MCF 10A (cell line): Measurements from ENCODE around the gene LPP. TPM values are rescaled to one million over a fixed set of nuclear protein-coding genes. Genes with fewer than 3 reads are reported as not detected.

Source experiments
- BruUV-seq: library from RNA; stranded (reverse); fragments of 400-500 nt; replicated peaks from 2 replicates; lab custom pipeline; 2021; lab: Mats Ljungman, UMichigan
- CTCF ChIA-PET: fragments of 300-600 bp; sonication (Branson Sonifier 250); formaldehyde crosslinking; extraction: SDS; loops from one replicate; lab custom pipeline; 2021; ENCODE audit warnings: antibody characterized with exemption, inconsistent platforms; lab: Yijun Ruan, JAX
- POLR2A ChIA-PET: fragments of 300-600, 350-650 bp; sonication (Branson Sonifier 250); formaldehyde crosslinking; extraction: SDS; loops from one replicate; lab custom pipeline; 2020; ENCODE audit warnings: antibody characterized with exemption, inconsistent platforms; lab: Yijun Ruan, JAX
- DNase-seq: peaks from one replicate; pipeline ENCODE4 v3.0.0-alpha.2; 2018; ENCODE audit not compliant: unreplicated experiment
- H3K27ac Mint-ChIP-seq: one replicate; pipeline ENCODE4 v1.8.0; 2022; ENCODE audit warnings: mild to moderate bottlenecking, low read depth, mixed read lengths; ENCODE audit not compliant: unreplicated experiment
- H3K27me3 Mint-ChIP-seq: one replicate; pipeline ENCODE4 v1.8.0; 2022; ENCODE audit warnings: mixed read lengths; ENCODE audit not compliant: insufficient read depth, unreplicated experiment
- H3K36me3 Mint-ChIP-seq: one replicate; pipeline ENCODE4 v1.8.0; 2022; ENCODE audit warnings: mild to moderate bottlenecking, moderate library complexity, mixed read lengths; ENCODE audit not compliant: insufficient read depth, unreplicated experiment
- H3K4me1 Mint-ChIP-seq: one replicate; pipeline ENCODE4 v1.8.0; 2022; ENCODE audit warnings: mixed read lengths; ENCODE audit not compliant: insufficient read depth, unreplicated experiment
- H3K4me3 Mint-ChIP-seq: one replicate; pipeline ENCODE4 v1.8.0; 2022; ENCODE audit warnings: mild to moderate bottlenecking, moderate library complexity, mixed read lengths; ENCODE audit not compliant: unreplicated experiment
- H3K9me3 Mint-ChIP-seq: one replicate; pipeline ENCODE4 v1.8.0; 2022; ENCODE audit warnings: mixed read lengths; ENCODE audit not compliant: unreplicated experiment
- CTCF ChIP-seq: fragments of 200-600 bp; IDR thresholded peaks from one replicate; pipeline ENCODE4 v1.8.0; 2022; ENCODE audit warnings: antibody characterized with exemption, mild to moderate bottlenecking; ENCODE audit not compliant: unreplicated experiment
- intact Hi-C: fragments of 100-400 bp; cut with micrococcal nuclease; formaldehyde crosslinking; loops from 2 replicates; pipeline ENCODE4 v1.14.1; 2022
- total RNA-seq: library from RNA; stranded (reverse); gene quantifications from 2 replicates; pipeline ENCODE4 v1.2.3, GENCODE V29; 2022

LPP gene
- total RNA-seq, 1 experiment from 2014 or later: 117 TPM

- intact Hi-C loops: no loop called here
- Mint-ChIP-seq H3K4me3 (no peak overlapping the region), H3K36me3 (peaks cover 7% of the 10 kb centered on the region), H3K4me1 (peaks cover 29% of the 10 kb centered on the region), H3K27ac (no peak overlapping the region), H3K9me3 (no peaks in the 10 kb centered on the region), H3K27me3 (no peaks in the 10 kb centered on the region)
- BruUV-seq: no TSS peak
- no peak for TF ChIP-seq CTCF
- CTCF ChIA-PET: interaction anchor here (0.7 kb wide), 1 partner anchor 16 kb away, joined by 3 read pairs; no protein-coding TSS in a partner anchor
- POLR2A ChIA-PET: interaction anchor here (1.4 kb wide), 1 partner anchor 423 kb away, joined by 3 read pairs; the partner anchor contains the start of gene BCL6
- no peak for DNase-seq
Observed at GRCh38 chr3:188168648-188169047, 14.7 kb downstream of the LPP start.

- ChIA-PET POLR2A (interaction anchor here (1.4 kb wide), 1 partner anchor 424 kb away, joined by 3 read pairs; the partner anchor contains the start of gene BCL6), CTCF (no interaction called here)
- DNase-seq: no peak
- Mint-ChIP-seq H3K27ac (peak overlapping the region; percentile 47), H3K4me3 (no peak overlapping the region), H3K36me3 (peaks cover 11% of the 10 kb centered on the region), H3K4me1 (peaks cover 19% of the 10 kb centered on the region), H3K9me3 (no peaks in the 10 kb centered on the region), H3K27me3 (no peaks in the 10 kb centered on the region)
- no TSS peak for BruUV-seq
- intact Hi-C loops: no loop called here
- no peak for TF ChIP-seq CTCF
Observed at GRCh38 chr3:188169830-188170455, 16.0 kb downstream of the LPP start.

- ChIA-PET CTCF (interaction anchor here (0.6 to 0.8 kb wide), 2 partner anchors 13 to 783 kb away, joined by 6 to 10 read pairs; no protein-coding TSS in a partner anchor), POLR2A (no interaction called here)
- Mint-ChIP-seq H3K27me3 (no peaks in the 10 kb centered on the region), H3K4me1 (peaks cover 13% of the 10 kb centered on the region), H3K36me3 (peaks cover 11% of the 10 kb centered on the region), H3K27ac (peak overlapping the region; percentile 2), H3K9me3 (no peaks in the 10 kb centered on the region), H3K4me3 (no peak overlapping the region)
- intact Hi-C loops: no loop called here
- no peak for TF ChIP-seq CTCF
- DNase-seq: no peak
- no TSS peak for BruUV-seq
Observed at GRCh38 chr3:188170461-188171459, 16.8 kb downstream of the LPP start.
